Nephron progenitor cell (in vitro differentiated cells): ENCODE measurements around the gene LAMC3.

Experiments used
- DNase-seq: peaks from one replicate; pipeline ENCODE4 v3.0.0; 2021
- H3K27ac Mint-ChIP-seq: 2 replicates; pipeline ENCODE4 v1.8.0; 2021; ENCODE audit warnings: mild to moderate bottlenecking, moderate library complexity, mixed read lengths
- H3K27me3 Mint-ChIP-seq: 2 replicates; pipeline ENCODE4 v1.8.0; 2021; ENCODE audit warnings: mild to moderate bottlenecking, low read depth, mixed read lengths; ENCODE audit not compliant: poor library complexity
- H3K36me3 Mint-ChIP-seq: 2 replicates; pipeline ENCODE4 v1.8.0; 2021; ENCODE audit warnings: low read depth, mixed read lengths
- H3K4me1 Mint-ChIP-seq: 2 replicates; pipeline ENCODE4 v1.8.0; 2021; ENCODE audit warnings: mixed read lengths
- H3K4me3 Mint-ChIP-seq: 2 replicates; pipeline ENCODE4 v1.8.0; 2021; ENCODE audit warnings: mild to moderate bottlenecking, moderate library complexity, mixed read lengths
- H3K9me3 Mint-ChIP-seq: 2 replicates; pipeline ENCODE4 v1.8.0; 2021; ENCODE audit warnings: mild to moderate bottlenecking, moderate library complexity, mixed read lengths
- CTCF ChIP-seq: fragments of 200-600 bp; sonication (generic); IDR thresholded peaks from 2 replicates; pipeline ENCODE4 v1.5.0; 2021; ENCODE audit warnings: antibody characterized with exemption

Gene LAMC3

GRCh38 chr9:130975932-130976841 lies 32.8 kb upstream of the LAMC3 start:
- no peak overlapping the region for H3K27ac Mint-ChIP-seq
- no peak overlapping the region for H3K4me3 Mint-ChIP-seq
- no peaks in the 10 kb centered on the region for H3K36me3 Mint-ChIP-seq
- peaks cover 36% of the 10 kb centered on the region for H3K27me3 Mint-ChIP-seq
- H3K9me3 Mint-ChIP-seq, result no peaks in the 10 kb centered on the region
- DNase-seq, result no peak
- no peak for TF ChIP-seq CTCF
- peaks cover 52% of the 10 kb centered on the region for H3K4me1 Mint-ChIP-seq

- peaks cover 53% of the 10 kb centered on the region for H3K4me1 Mint-ChIP-seq
- H3K36me3 Mint-ChIP-seq, result no peaks in the 10 kb centered on the region
- DNase-seq, result no peak
- H3K9me3 Mint-ChIP-seq, result no peaks in the 10 kb centered on the region
- no peak overlapping the region for H3K27ac Mint-ChIP-seq
- H3K4me3 Mint-ChIP-seq, result no peak overlapping the region
- H3K27me3 Mint-ChIP-seq, result peaks cover 24% of the 10 kb centered on the region
- no peak for TF ChIP-seq CTCF
Observed at GRCh38 chr9:130977811-130978221, 31.2 kb upstream of the LAMC3 start.

GRCh38 chr9:130979591-130980385 lies 29.2 kb upstream of the LAMC3 start:
- TF ChIP-seq CTCF, result no peak
- no peak overlapping the region for H3K4me3 Mint-ChIP-seq
- no peaks in the 10 kb centered on the region for H3K36me3 Mint-ChIP-seq
- H3K27me3 Mint-ChIP-seq, result peaks cover 10% of the 10 kb centered on the region
- H3K9me3 Mint-ChIP-seq, result no peaks in the 10 kb centered on the region
- H3K27ac Mint-ChIP-seq, result no peak overlapping the region
- peaks cover 57% of the 10 kb centered on the region for H3K4me1 Mint-ChIP-seq
- no peak for DNase-seq

GRCh38 chr9:130980526-130980925 lies 28.4 kb upstream of the LAMC3 start:
- peaks cover 63% of the 10 kb centered on the region for H3K4me1 Mint-ChIP-seq
- H3K4me3 Mint-ChIP-seq, result no peak overlapping the region
- peaks cover 6% of the 10 kb centered on the region for H3K27me3 Mint-ChIP-seq
- TF ChIP-seq CTCF, result no peak
- DNase-seq, result no peak
- H3K9me3 Mint-ChIP-seq, result no peaks in the 10 kb centered on the region
- H3K27ac Mint-ChIP-seq, result no peak overlapping the region
- no peaks in the 10 kb centered on the region for H3K36me3 Mint-ChIP-seq

GRCh38 chr9:130981002-130981755 lies 27.8 kb upstream of the LAMC3 start:
- no peak for DNase-seq
- H3K9me3 Mint-ChIP-seq, result no peaks in the 10 kb centered on the region
- H3K4me1 Mint-ChIP-seq, result peaks cover 68% of the 10 kb centered on the region
- H3K27ac Mint-ChIP-seq, result no peak overlapping the region
- H3K36me3 Mint-ChIP-seq, result no peaks in the 10 kb centered on the region
- H3K27me3 Mint-ChIP-seq, result peaks cover 6% of the 10 kb centered on the region
- no peak overlapping the region for H3K4me3 Mint-ChIP-seq
- no peak for TF ChIP-seq CTCF
